GM12874 (cell line): ENCODE data around the gene ASB2.

Experiments
- TF ChIP-seq, protein P1 (sequence below): IDR thresholded peaks from 2 replicates; pipeline ENCODE4 v1.5.1; 2011; ENCODE audit warnings: low read depth, mild to moderate bottlenecking, control low read depth, low read length, moderate library complexity; ENCODE audit not compliant: insufficient read depth

Gene ASB2

GRCh38 chr14:93923626-93924025 is 52.7 kb downstream of the ASB2 start:
- TF ChIP-seq, protein P1, sequence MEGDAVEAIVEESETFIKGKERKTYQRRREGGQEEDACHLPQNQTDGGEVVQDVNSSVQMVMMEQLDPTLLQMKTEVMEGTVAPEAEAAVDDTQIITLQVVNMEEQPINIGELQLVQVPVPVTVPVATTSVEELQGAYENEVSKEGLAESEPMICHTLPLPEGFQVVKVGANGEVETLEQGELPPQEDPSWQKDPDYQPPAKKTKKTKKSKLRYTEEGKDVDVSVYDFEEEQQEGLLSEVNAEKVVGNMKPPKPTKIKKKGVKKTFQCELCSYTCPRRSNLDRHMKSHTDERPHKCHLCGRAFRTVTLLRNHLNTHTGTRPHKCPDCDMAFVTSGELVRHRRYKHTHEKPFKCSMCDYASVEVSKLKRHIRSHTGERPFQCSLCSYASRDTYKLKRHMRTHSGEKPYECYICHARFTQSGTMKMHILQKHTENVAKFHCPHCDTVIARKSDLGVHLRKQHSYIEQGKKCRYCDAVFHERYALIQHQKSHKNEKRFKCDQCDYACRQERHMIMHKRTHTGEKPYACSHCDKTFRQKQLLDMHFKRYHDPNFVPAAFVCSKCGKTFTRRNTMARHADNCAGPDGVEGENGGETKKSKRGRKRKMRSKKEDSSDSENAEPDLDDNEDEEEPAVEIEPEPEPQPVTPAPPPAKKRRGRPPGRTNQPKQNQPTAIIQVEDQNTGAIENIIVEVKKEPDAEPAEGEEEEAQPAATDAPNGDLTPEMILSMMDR, result no peak

GRCh38 chr14:93921001-93921806 is 55.2 kb downstream of the ASB2 start:
- TF ChIP-seq, protein P1, result no peak

DNA sequence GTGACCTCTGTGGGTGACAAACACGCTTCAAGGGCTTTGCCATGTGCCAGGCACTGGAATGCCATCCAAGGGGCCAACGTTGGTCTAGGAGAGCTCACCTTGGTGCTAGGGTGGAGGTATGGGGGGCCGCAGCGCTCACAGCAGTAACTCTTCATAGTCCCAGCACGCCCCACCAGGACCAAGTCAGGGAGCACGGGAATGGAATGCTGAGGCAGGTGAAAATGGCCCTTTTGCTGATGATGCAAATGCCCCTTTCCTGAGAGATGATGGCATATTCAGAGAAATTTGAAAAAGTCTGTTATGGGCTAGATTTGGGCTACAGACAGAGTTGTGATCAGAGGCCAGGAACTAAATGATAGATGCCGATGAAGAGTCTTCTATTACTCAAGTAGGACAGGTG is 59.2 kb downstream of the ASB2 start:
- TF ChIP-seq, protein P1, result no peak

- TF ChIP-seq, protein P1, result no peak
Measured at GRCh38 chr14:93916498-93916897, 59.9 kb downstream of the ASB2 start.

DNA sequence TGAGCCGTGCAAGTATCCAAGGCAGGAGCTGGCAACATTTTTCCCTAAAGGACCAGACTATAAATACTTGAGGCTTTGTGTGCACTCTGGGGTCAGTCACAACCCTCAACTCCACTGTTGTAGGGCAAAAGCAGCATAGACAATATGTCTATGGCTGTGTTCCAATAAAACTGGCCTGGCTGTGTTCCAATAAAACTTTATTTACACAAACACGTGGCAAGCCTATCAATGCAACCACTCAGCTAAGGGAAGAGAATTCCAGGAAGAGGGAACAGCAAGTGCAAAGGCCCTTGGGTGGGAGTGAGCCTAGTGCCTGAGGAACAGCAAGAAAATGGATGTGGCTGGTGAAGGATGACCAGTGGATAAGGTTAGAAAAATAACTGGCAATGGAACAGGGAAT is 60.6 kb downstream of the ASB2 start:
- TF ChIP-seq, protein P1, result no peak

GRCh38 chr14:93915070-93915705 is 61.2 kb downstream of the ASB2 start:
- TF ChIP-seq, protein P1, result no peak

- TF ChIP-seq, protein P1, result no peak
Measured at GRCh38 chr14:93914278-93914677, 62.1 kb downstream of the ASB2 start.
